Measurements from ENCODE around the gene MYT1.
"Not testable (repeated sequence)": the region's sequence is repeated elsewhere in the genome, so short reads cannot be mapped to it uniquely, and the experiment has no call there.

Gene MYT1

GRCh38 chr20:64171211-64171610 lies 7.0 kb downstream of the MYT1 start:
- DNase-seq = no peak

GRCh38 chr20:64173116-64173515 lies 8.9 kb downstream of the MYT1 start:
- no peak for DNase-seq

DNA sequence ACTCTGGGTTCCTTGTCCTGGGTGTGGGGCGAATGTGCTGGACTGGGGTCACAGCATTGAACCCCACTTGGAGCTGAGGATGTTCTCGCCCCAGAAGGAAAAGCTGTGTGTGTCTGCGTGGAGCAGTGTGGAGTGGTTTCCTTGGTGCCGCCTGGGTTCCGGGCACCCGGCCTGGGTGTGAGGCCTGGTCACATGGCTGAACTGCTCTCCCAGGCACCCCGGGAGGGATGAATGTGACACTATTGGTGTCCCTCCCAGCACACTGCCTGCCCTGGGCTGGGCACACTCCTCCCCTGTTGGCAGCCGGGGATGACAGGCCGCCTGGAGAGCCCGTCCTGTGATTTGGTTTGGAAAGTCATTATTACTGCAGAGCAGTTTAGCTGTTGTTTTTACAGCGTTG lies 12.3 kb downstream of the MYT1 start:
- DNase-seq = no peak

- DNase-seq = no peak
Measured at GRCh38 chr20:64176971-64177370, 12.7 kb downstream of the MYT1 start.

GRCh38 chr20:64177384-64177783 lies 13.1 kb downstream of the MYT1 start:
- no peak for DNase-seq

GRCh38 chr20:64177787-64178186 lies 13.5 kb downstream of the MYT1 start:
- no peak for DNase-seq

DNA sequence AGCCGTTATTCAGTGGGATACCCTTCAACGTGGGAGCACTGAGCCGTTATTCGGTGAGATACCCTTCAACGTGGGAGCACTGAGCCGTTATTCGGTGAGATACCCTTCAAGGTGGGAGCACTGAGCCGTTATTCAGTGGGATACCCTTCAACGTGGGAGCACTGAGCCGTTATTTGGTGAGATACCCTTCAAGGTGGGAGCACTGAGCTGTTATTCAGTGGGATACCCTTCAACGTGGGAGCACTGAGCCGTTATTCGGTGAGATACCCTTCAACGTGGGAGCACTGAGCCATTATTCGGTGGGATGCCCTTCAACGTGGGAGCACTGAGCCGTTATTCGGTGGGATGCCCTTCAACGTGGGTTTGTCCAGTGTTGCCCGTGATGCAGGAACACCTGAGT lies 14.7 kb downstream of the MYT1 start:
- DNase-seq = not testable (repeated sequence)

- no peak for DNase-seq
Measured at GRCh38 chr20:64179805-64180204, 15.6 kb downstream of the MYT1 start.

DNA sequence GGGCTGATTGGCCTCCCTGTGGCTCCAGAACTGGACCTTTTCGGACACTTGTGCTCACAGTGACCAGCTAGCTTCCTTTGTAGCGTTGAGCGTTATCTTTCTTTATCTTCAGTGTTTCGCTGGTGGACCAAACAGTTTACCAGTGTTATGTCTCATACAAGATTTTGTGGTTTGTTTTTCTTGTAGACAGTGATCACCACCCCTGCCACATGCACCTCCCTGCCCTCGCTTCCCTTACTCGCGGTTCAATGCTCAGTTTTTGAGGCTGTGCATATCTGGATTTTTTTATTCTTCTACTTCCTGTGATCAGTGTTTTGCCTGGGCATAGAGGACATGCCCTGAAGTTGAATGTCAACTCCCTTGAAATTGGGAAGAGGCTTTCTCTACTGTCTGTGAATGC lies 16.4 kb downstream of the MYT1 start:
- DNase-seq = no peak

- DNase-seq = no peak
Measured at GRCh38 chr20:64181391-64181790, 17.1 kb downstream of the MYT1 start.

- no peak for DNase-seq
Measured at GRCh38 chr20:64182146-64182865, 18.1 kb downstream of the MYT1 start.

- no peak for DNase-seq
Measured at GRCh38 chr20:64183313-64183712, 19.1 kb downstream of the MYT1 start.

- DNase-seq = no peak
Measured at GRCh38 chr20:64184795-64185194, 20.5 kb downstream of the MYT1 start.

- DNase-seq = no peak
Measured at GRCh38 chr20:64185276-64185900, 21.1 kb downstream of the MYT1 start.

GRCh38 chr20:64186071-64186598 lies 21.9 kb downstream of the MYT1 start:
- no peak for DNase-seq

GRCh38 chr20:64187213-64187612 lies 23.0 kb downstream of the MYT1 start:
- not testable (repeated sequence) for DNase-seq

DNA sequence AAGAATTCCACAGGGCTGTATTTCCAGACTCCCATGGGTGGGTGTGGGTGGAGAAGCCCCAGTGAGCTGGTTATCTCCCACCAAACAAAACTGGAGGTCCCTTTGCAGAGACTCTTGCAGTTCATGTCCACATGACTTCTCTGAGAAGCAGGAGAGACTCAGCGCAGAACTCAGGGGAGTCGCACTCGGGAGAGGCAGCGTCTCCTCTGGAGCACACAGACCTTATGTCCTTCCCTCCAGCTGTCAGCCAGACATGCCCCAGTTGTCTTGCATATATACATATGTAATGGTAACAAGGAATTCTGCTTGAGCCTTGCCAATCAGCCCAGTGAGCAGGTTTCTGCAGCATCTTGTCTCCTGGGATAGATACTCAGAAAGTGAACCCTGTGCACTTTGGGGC lies 23.8 kb downstream of the MYT1 start:
- no peak for DNase-seq

- DNase-seq = no peak
Measured at GRCh38 chr20:64188682-64189529, 24.7 kb downstream of the MYT1 start.

DNA sequence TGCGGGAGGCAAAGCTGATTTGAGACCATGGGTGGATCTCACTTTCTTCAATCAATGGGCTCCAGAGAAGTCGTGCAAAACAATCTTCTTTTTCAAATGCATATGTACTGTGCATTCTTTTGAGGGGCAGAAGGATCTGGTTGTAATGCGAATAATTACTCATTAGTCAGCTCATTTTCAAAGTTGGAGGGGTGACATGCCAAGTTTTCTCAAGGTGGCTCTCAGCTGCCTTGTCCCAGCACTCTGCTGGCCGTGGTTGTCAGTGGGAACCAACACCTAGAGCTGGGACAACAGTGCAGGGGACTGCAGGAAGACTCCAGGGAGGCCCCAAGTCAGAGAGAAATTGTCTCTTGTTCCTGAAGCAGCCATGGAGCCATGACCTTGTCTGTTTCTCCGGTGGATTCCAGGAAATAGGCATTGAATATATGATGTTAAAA lies 25.3 kb downstream of the MYT1 start:
- DNase-seq = no peak

- no peak for DNase-seq
Measured at GRCh38 chr20:64189986-64190385, 25.7 kb downstream of the MYT1 start.

- DNase-seq = no peak
Measured at GRCh38 chr20:64191002-64191401, 26.8 kb downstream of the MYT1 start.

DNA sequence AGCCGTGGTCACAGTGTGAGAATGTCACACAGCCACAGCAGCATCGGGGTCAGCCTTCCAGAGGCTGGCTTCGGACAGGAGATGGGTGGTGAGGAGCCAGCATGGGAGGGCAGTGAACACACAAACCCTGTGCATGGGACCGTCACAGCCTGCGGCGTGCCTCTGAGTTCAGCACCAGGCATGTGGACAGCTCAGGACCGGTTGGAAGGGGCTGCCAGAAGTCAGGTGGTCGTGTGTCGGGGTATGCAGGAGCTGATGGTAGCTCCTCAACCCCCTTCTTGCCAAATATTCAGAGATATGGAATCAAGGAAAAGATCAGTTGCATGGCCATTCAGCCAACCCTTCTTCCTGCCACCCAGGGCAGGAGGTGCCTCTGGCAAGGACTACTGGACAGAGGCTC lies 28.2 kb downstream of the MYT1 start:
- no peak for DNase-seq

- DNase-seq = no peak
Measured at GRCh38 chr20:64193058-64193457, 28.8 kb downstream of the MYT1 start.

- no peak for DNase-seq
Measured at GRCh38 chr20:64194269-64194668, 30.0 kb downstream of the MYT1 start.
